Endodermal cell (in vitro differentiated cells): ENCODE data around the gene PIP5K1B. TPM values are rescaled to one million over a fixed set of nuclear protein-coding genes. Genes with fewer than 3 reads are reported as not detected.
A peak's percentile ranks its signal among the peaks of the same experiment; 100 is the strongest.

ENCODE experiments used
- DNase-seq: peaks from one replicate; pipeline ENCODE4 v3.0.0-alpha.2; 2017
- H3K27ac ChIP-seq: 2 replicates; pipeline ENCODE4 v1.5.1; 2013; ENCODE audit warnings: mild to moderate bottlenecking, low read depth, low read length, moderate library complexity
- H3K27me3 ChIP-seq: 2 replicates; pipeline ENCODE4 v1.6.1; 2013; ENCODE audit warnings: mild to moderate bottlenecking, low read length, moderate library complexity; ENCODE audit not compliant: insufficient read depth, control insufficient read depth, poor library complexity, severe bottlenecking
- H3K36me3 ChIP-seq: 2 replicates; pipeline ENCODE4 v1.7.0; 2013; ENCODE audit warnings: mild to moderate bottlenecking, low read length, moderate library complexity; ENCODE audit not compliant: control insufficient read depth, insufficient read depth
- H3K4me1 ChIP-seq: one replicate; pipeline ENCODE4 v1.7.0; 2013; ENCODE audit warnings: low read length; ENCODE audit not compliant: control insufficient read depth, insufficient read depth
- H3K4me3 ChIP-seq: 2 replicates; pipeline ENCODE4 v1.5.1; 2013; ENCODE audit warnings: mild to moderate bottlenecking, low read length, moderate library complexity
- H3K9ac ChIP-seq: 2 replicates; pipeline ENCODE4 v1.6.1; 2013; ENCODE audit warnings: mild to moderate bottlenecking, low read length, moderate library complexity; ENCODE audit not compliant: poor library complexity, severe bottlenecking; ENCODE audit errors: extremely low read depth
- H3K9me3 ChIP-seq: 2 replicates; pipeline ENCODE4 v1.6.1; 2013; ENCODE audit warnings: mild to moderate bottlenecking, low read length, moderate library complexity; ENCODE audit not compliant: control insufficient read depth
- H3K27ac Mint-ChIP-seq: 2 replicates; pipeline ENCODE4 v1.8.0; 2020; ENCODE audit warnings: mixed read lengths
- H3K27me3 Mint-ChIP-seq: 2 replicates; pipeline ENCODE4 v1.8.0; 2021; ENCODE audit warnings: mild to moderate bottlenecking, mixed read lengths; ENCODE audit not compliant: insufficient read depth
- H3K36me3 Mint-ChIP-seq: 2 replicates; pipeline ENCODE4 v1.8.0; 2020; ENCODE audit warnings: low read depth, mixed read lengths
- H3K4me1 Mint-ChIP-seq: 2 replicates; pipeline ENCODE4 v1.8.0; 2020; ENCODE audit warnings: mixed read lengths
- H3K4me3 Mint-ChIP-seq: 2 replicates; pipeline ENCODE4 v1.8.0; 2020; ENCODE audit warnings: mild to moderate bottlenecking, moderate library complexity, mixed read lengths
- H3K9me3 Mint-ChIP-seq: 2 replicates; pipeline ENCODE4 v1.8.0; 2020; ENCODE audit warnings: mild to moderate bottlenecking, mixed read lengths
- CTCF ChIP-seq: fragments of 200-600 bp; sonication (generic); conservative IDR thresholded peaks from 2 replicates; pipeline ENCODE4 v1.5.0; 2021; ENCODE audit warnings: antibody characterized with exemption, mild to moderate bottlenecking
- WGBS, 2 experiments: methylation state at CpG; one replicate each; pipeline versions ENCODE4 v1.1.5 to v1.1.7; 2013; ENCODE audit warnings: missing lambda C conversion rate in 2 of 2, mixed read lengths in 1 of 2; ENCODE audit not compliant: insufficient coverage in 1 of 2, insufficient read length in 1 of 2; 5-methylcytosine and 5-hydroxymethylcytosine counted together
- total RNA-seq, 2 donors: library from RNA; stranded (reverse); fragmentation: NEBNext Ultra II Directional in 1 of 2; extraction: Animal tissue kit (Norgen Biotek cat#: 25700) in 1 of 2; gene quantifications; 2 replicates in 1 of 2; 3 replicates in 1 of 2; pipeline ENCODE4 v1.2.1, GENCODE V29; 2021

Gene PIP5K1B
- total RNA-seq, 2 donors from 2014 or later: 8.5 to 10.2 TPM

- no peak overlapping the region for H3K4me3 ChIP-seq
- WGBS, 2 experiments: 43 to 55% methylated on average over 2 to 3 of the region's 3 CpGs
- no peaks in the 10 kb centered on the region for H3K27me3 ChIP-seq
- Mint-ChIP-seq H3K27me3 (no peaks in the 10 kb centered on the region), H3K27ac (peak overlapping the region; percentile 26), H3K9me3 (no peaks in the 10 kb centered on the region), H3K36me3 (no peaks in the 10 kb centered on the region), H3K4me3 (no peak overlapping the region), H3K4me1 (peaks cover 19% of the 10 kb centered on the region)
- H3K9ac ChIP-seq: no peak overlapping the region
- DNase-seq: no peak
- peaks cover 9% of the 10 kb centered on the region for H3K4me1 ChIP-seq
- no peaks in the 10 kb centered on the region for H3K9me3 ChIP-seq
- peaks cover 4% of the 10 kb centered on the region for H3K36me3 ChIP-seq
- H3K27ac ChIP-seq: no peak overlapping the region
- peak; percentile 35 for TF ChIP-seq CTCF
Observed at GRCh38 chr9:68905129-68905528, 200.1 kb downstream of the PIP5K1B start.

GRCh38 chr9:68907910-68908309 lies 202.9 kb downstream of the PIP5K1B start:
- no peak for TF ChIP-seq CTCF
- Histone ChIP-seq H3K9ac (no peak overlapping the region), H3K9me3 (no peaks in the 10 kb centered on the region), H3K27me3 (no peaks in the 10 kb centered on the region), H3K4me1 (peaks cover 9% of the 10 kb centered on the region), H3K27ac (no peak overlapping the region), H3K4me3 (no peak overlapping the region), H3K36me3 (peaks cover 4% of the 10 kb centered on the region)
- no peak for DNase-seq
- peaks cover 30% of the 10 kb centered on the region for H3K4me1 Mint-ChIP-seq
- WGBS, 2 experiments: 96% methylated on average over 2 of the region's 2 CpGs; no CpG with 5 or more reads in 1 of the 2 experiments
- H3K27ac Mint-ChIP-seq: no peak overlapping the region
- no peak overlapping the region for H3K4me3 Mint-ChIP-seq
- no peaks in the 10 kb centered on the region for H3K27me3 Mint-ChIP-seq
- H3K9me3 Mint-ChIP-seq: no peaks in the 10 kb centered on the region
- no peaks in the 10 kb centered on the region for H3K36me3 Mint-ChIP-seq

- no peak for DNase-seq
- H3K27me3 Mint-ChIP-seq: no peaks in the 10 kb centered on the region
- no peaks in the 10 kb centered on the region for H3K36me3 Mint-ChIP-seq
- Histone ChIP-seq H3K4me3 (no peak overlapping the region), H3K4me1 (peaks cover 13% of the 10 kb centered on the region), H3K27me3 (no peaks in the 10 kb centered on the region), H3K36me3 (peaks cover 5% of the 10 kb centered on the region), H3K9me3 (no peaks in the 10 kb centered on the region), H3K9ac (no peak overlapping the region), H3K27ac (no peak overlapping the region)
- H3K27ac Mint-ChIP-seq: no peak overlapping the region
- H3K4me1 Mint-ChIP-seq: peaks cover 41% of the 10 kb centered on the region
- H3K9me3 Mint-ChIP-seq: no peaks in the 10 kb centered on the region
- no peak for TF ChIP-seq CTCF
- H3K4me3 Mint-ChIP-seq: no peak overlapping the region
Observed at GRCh38 chr9:68912561-68912960, 207.5 kb downstream of the PIP5K1B start.
